CD4-positive, alpha-beta T cell (primary cell): ENCODE results near the gene ARID1A. TPM values are rescaled to one million over a fixed set of nuclear protein-coding genes. Genes with fewer than 3 reads are reported as not detected.
"Not testable (repeated sequence)": the region's sequence is repeated elsewhere in the genome, so short reads cannot be mapped to it uniquely, and the experiment has no call there.

Experiments used
- ATAC-seq: fragments of 200-7000 bp; cut with Tn5 transposase; one replicate; pipeline ENCODE4 v1.10.0; 2022; ENCODE audit warnings: mild to moderate bottlenecking; ENCODE audit not compliant: poor library complexity
- CTCF ChIA-PET: fragments of 350-600 bp; sonication (Branson Sonifier 250); formaldehyde crosslinking; loops from one replicate; lab custom pipeline; 2021; ENCODE audit warnings: antibody characterized with exemption, inconsistent platforms; lab: Charles Lee
- POLR2A ChIA-PET: fragments of 350-600 bp; sonication (Branson Sonifier 250); formaldehyde crosslinking; loops from one replicate; lab custom pipeline; 2021; ENCODE audit warnings: antibody characterized with exemption, inconsistent platforms; lab: Charles Lee
- DNase-seq, 14 experiments: peaks; one replicate each; pipeline ENCODE4 v3.0.0-alpha.2; 2013 to 2020; ENCODE audit warnings: mixed read lengths in 2 of 14
- H3K27ac ChIP-seq, 2 donors: one replicate each; pipeline versions ENCODE4 v1.5.1 to v1.7.0; 2013; ENCODE audit warnings: low read length in 2 of 2, low read depth in 1 of 2, mild to moderate bottlenecking in 1 of 2
- H3K27me3 ChIP-seq, 2 experiments: 1 replicate in 1 of 2; 2 replicates in 1 of 2; pipeline versions ENCODE4 v1.6.1 to v1.7.0; 2013; ENCODE audit warnings: low read length in 2 of 2, control low read depth in 1 of 2, mild to moderate bottlenecking in 1 of 2, moderate library complexity in 1 of 2; ENCODE audit not compliant: insufficient read depth in 2 of 2, control insufficient read depth in 1 of 2
- H3K36me3 ChIP-seq: one replicate; pipeline ENCODE4 v1.6.1; 2013; ENCODE audit warnings: low read length, control low read depth; ENCODE audit not compliant: insufficient read depth
- H3K4me1 ChIP-seq: one replicate; pipeline ENCODE4 v1.6.1; 2013; ENCODE audit warnings: low read length, control low read depth; ENCODE audit not compliant: insufficient read depth
- H3K4me3 ChIP-seq: one replicate; pipeline ENCODE4 v1.5.1; 2013; ENCODE audit warnings: mild to moderate bottlenecking, low read length, moderate library complexity
- H3K9me3 ChIP-seq, 2 experiments: 1 replicate in 1 of 2; 2 replicates in 1 of 2; pipeline versions ENCODE4 v1.6.1 to v1.7.0; 2013; ENCODE audit warnings: low read length in 2 of 2, mild to moderate bottlenecking in 2 of 2, control low read depth in 1 of 2, moderate library complexity in 1 of 2; ENCODE audit not compliant: control insufficient read depth in 1 of 2, insufficient read depth in 1 of 2
- H3K27ac Mint-ChIP-seq: one replicate; pipeline ENCODE4 v1.8.0; 2020; ENCODE audit warnings: mixed read lengths
- H3K27me3 Mint-ChIP-seq: one replicate; pipeline ENCODE4 v1.8.0; 2021; ENCODE audit warnings: mixed read lengths
- H3K36me3 Mint-ChIP-seq: one replicate; pipeline ENCODE4 v1.8.0; 2021; ENCODE audit warnings: low read depth, mixed read lengths
- H3K4me1 Mint-ChIP-seq: one replicate; pipeline ENCODE4 v1.8.0; 2021; ENCODE audit warnings: low read depth, mixed read lengths
- H3K4me3 Mint-ChIP-seq: one replicate; pipeline ENCODE4 v1.8.0; 2020; ENCODE audit warnings: mild to moderate bottlenecking, mixed read lengths
- H3K9me3 Mint-ChIP-seq: one replicate; pipeline ENCODE4 v1.8.0; 2020; ENCODE audit warnings: mixed read lengths
- CTCF ChIP-seq: fragments of 200-600 bp; IDR thresholded peaks from one replicate; pipeline ENCODE4 v1.8.0; 2022; ENCODE audit warnings: antibody characterized with exemption, mild to moderate bottlenecking
- intact Hi-C, 2 experiments: fragments of 100-400 bp; cut with DNase I in 1 of 2; cut with micrococcal nuclease in 1 of 2; formaldehyde crosslinking; loops; one replicate each; pipeline versions ENCODE4 v1.15.1 to v1.9.0; 2023 to 2025; cut with DNase I, micrococcal nuclease
- total RNA-seq, 174 experiments: library from RNA in 2 of 174; stranded (reverse) in 2 of 174; gene quantifications; one replicate each; pipeline ENCODE4 v1.2.3 and lab custom pipeline; 2021 to 2026

ARID1A gene
- total RNA-seq, 2 experiments from 2014 or later, result 102 to 103 TPM

GRCh38 chr1:26704629-26705028, 8.8 kb downstream of the ARID1A start:
- ATAC-seq (no peak), DNase-seq (no peak)
- Mint-ChIP-seq H3K4me1 (peaks cover 36% of the 10 kb centered on the region), H3K9me3 (no peaks in the 10 kb centered on the region), H3K27ac (peak overlapping the region; percentile 31), H3K27me3 (no peaks in the 10 kb centered on the region), H3K4me3 (peak overlapping the region; percentile 62), H3K36me3 (peaks cover 49% of the 10 kb centered on the region)
- no peak overlapping the region for H3K4me3 ChIP-seq
- H3K4me1 ChIP-seq, result peaks cover 71% of the 10 kb centered on the region
- H3K9me3 ChIP-seq, result no peaks in the 10 kb centered on the region
- H3K27ac ChIP-seq, result no peak overlapping the region
- H3K27me3 ChIP-seq, result no peaks in the 10 kb centered on the region
- ChIA-PET POLR2A (interaction anchor here (2.1 to 13.4 kb wide), 4 partner anchors 8 to 83 kb away, joined by 6 to 202 read pairs (median 36); partner anchors contain the start of genes ARID1A and PIGV), CTCF (interaction anchor here (1.0 to 1.7 kb wide), 4 partner anchors 12 to 84 kb away, joined by 3 to 7 read pairs (median 4); no protein-coding TSS in a partner anchor)
- peaks cover 41% of the 10 kb centered on the region for H3K36me3 ChIP-seq
- TF ChIP-seq CTCF, result no peak
- intact Hi-C loops, result loop anchor here in 1 of 2 experiments (2.0 kb wide), 1 partner anchor 18 kb away; no protein-coding TSS in a partner anchor

DNA sequence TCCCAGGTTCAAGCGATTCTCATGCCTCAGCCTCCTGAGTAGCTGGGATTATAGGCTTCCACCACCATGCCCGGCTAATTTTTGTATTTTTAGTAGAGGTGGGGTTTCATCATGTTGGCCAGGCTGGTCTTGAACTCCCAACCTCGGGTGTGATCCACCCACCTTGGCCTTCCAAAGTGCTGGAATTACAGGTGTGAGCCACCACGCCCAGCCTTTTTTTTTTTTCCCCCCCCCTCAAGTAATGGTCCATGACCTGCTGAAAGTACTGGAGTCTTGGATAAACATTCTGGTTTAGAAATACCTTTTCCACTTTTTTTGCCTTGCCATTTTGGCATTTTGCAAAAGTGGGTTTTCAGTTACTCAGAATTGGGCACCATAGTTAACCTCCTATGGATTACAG, 9.4 kb downstream of the ARID1A start:
- Histone ChIP-seq H3K36me3 (peaks cover 43% of the 10 kb centered on the region), H3K4me1 (peaks cover 71% of the 10 kb centered on the region)
- intact Hi-C loops, result loop anchor here in 1 of 2 experiments (2.0 kb wide), 1 partner anchor 18 kb away; no protein-coding TSS in a partner anchor
- H3K27me3 Mint-ChIP-seq, H3K9me3 Mint-ChIP-seq, DNase-seq, H3K4me3 ChIP-seq, H3K27ac ChIP-seq, H3K27me3 ChIP-seq, H3K9me3 ChIP-seq, ATAC-seq: not testable (repeated sequence)
- POLR2A ChIA-PET, result interaction anchor here (0.8 to 5.0 kb wide), 9 partner anchors 8 to 82 kb away, joined by 3 to 58 read pairs (median 4); partner anchors contain the start of genes ARID1A and PIGV
- peak overlapping the region; percentile 62 for H3K4me3 Mint-ChIP-seq
- peaks cover 45% of the 10 kb centered on the region for H3K36me3 Mint-ChIP-seq
- peaks cover 36% of the 10 kb centered on the region for H3K4me1 Mint-ChIP-seq
- peak overlapping the region; percentile 56 for H3K27ac Mint-ChIP-seq
- CTCF ChIA-PET, result interaction anchor here (1.0 kb wide), 1 partner anchor 24 kb away, joined by 3 read pairs; no protein-coding TSS in a partner anchor

GRCh38 chr1:26705788-26706311, 10.0 kb downstream of the ARID1A start:
- Mint-ChIP-seq H3K9me3 (no peaks in the 10 kb centered on the region), H3K4me3 (peak overlapping the region; percentile 57), H3K4me1 (peaks cover 42% of the 10 kb centered on the region), H3K36me3 (peaks cover 51% of the 10 kb centered on the region), H3K27ac (peak overlapping the region; percentile 56), H3K27me3 (no peaks in the 10 kb centered on the region)
- Histone ChIP-seq H3K9me3 (no peaks in the 10 kb centered on the region), H3K27ac (no peak overlapping the region), H3K4me3 (no peak overlapping the region), H3K36me3 (peaks cover 47% of the 10 kb centered on the region), H3K4me1 (peaks cover 72% of the 10 kb centered on the region), H3K27me3 (no peaks in the 10 kb centered on the region)
- ChIA-PET POLR2A (interaction anchor here (0.8 to 3.2 kb wide), 8 partner anchors 9 to 82 kb away, joined by 3 to 18 read pairs (median 4); partner anchors contain the start of genes ARID1A and PIGV), CTCF (interaction anchor here (1.0 to 1.3 kb wide), 3 partner anchors 8 to 104 kb away, joined by 3 to 4 read pairs (median 3); no protein-coding TSS in a partner anchor)
- ATAC-seq (no peak), DNase-seq (no peak)
- no peak for TF ChIP-seq CTCF
- intact Hi-C loops, result loop anchor here in 1 of 2 experiments (2.0 kb wide), 1 partner anchor 17 kb away; no protein-coding TSS in a partner anchor
